DOHH2 (cell line): Measurements from ENCODE around the gene GNPTG.

Source experiments
- H3F3A ChIP-seq: fragments of 200-600 bp; sonication (generic), shearing (Covaris generic); 2 replicates; pipeline ENCODE4 v1.6.0; 2016; ENCODE audit warnings: antibody characterized with exemption, mild to moderate bottlenecking; ENCODE audit not compliant: control insufficient read depth, insufficient read depth
- H3K27ac ChIP-seq: fragments of 200-600 bp; sonication (generic); 2 replicates; pipeline ENCODE4 v1.5.1; 2014; ENCODE audit warnings: low read depth, mild to moderate bottlenecking, low read length, moderate library complexity
- H3K27me3 ChIP-seq: fragments of 200-600 bp; sonication (generic); 2 replicates; pipeline ENCODE4 v1.6.1; 2014; ENCODE audit warnings: mild to moderate bottlenecking, low read length, mixed read lengths; ENCODE audit not compliant: control insufficient read depth
- H3K36me3 ChIP-seq: fragments of 200-600 bp; sonication (generic); 2 replicates; pipeline ENCODE4 v1.6.1; 2014; ENCODE audit warnings: mild to moderate bottlenecking, low read length, moderate library complexity, mixed read lengths; ENCODE audit not compliant: control insufficient read depth
- H3K4me1 ChIP-seq: fragments of 200-600 bp; sonication (generic); 2 replicates; pipeline ENCODE4 v1.6.1; 2014; ENCODE audit warnings: mild to moderate bottlenecking, low read length, mixed read lengths; ENCODE audit not compliant: control insufficient read depth
- H3K4me2 ChIP-seq: fragments of 200-600 bp; sonication (generic); 2 replicates; pipeline ENCODE4 v1.6.0; 2014; ENCODE audit warnings: mild to moderate bottlenecking, low read length, moderate library complexity
- H3K4me3 ChIP-seq: fragments of 200-600 bp; sonication (generic); 2 replicates; pipeline ENCODE4 v1.5.1; 2014; ENCODE audit warnings: mild to moderate bottlenecking, low read length, mixed read lengths
- H3K79me2 ChIP-seq: fragments of 200-600 bp; sonication (generic); 2 replicates; pipeline ENCODE4 v1.6.1; 2014; ENCODE audit warnings: mild to moderate bottlenecking, low read length, mixed read lengths; ENCODE audit not compliant: control insufficient read depth
- H3K9me2 ChIP-seq: fragments of 200-600 bp; sonication (generic); replicated peaks from 2 replicates; pipeline ENCODE4 v1.6.1; 2014; ENCODE audit warnings: mild to moderate bottlenecking, low read length, mixed read lengths; ENCODE audit not compliant: control insufficient read depth
- H3K9me3 ChIP-seq: fragments of 200-600 bp; sonication (generic); 2 replicates; pipeline ENCODE4 v1.6.1; 2014; ENCODE audit warnings: antibody characterized with exemption, low read length, mixed read lengths; ENCODE audit not compliant: control insufficient read depth, insufficient read depth
- H4K20me1 ChIP-seq: fragments of 200-600 bp; sonication (generic); 2 replicates; pipeline ENCODE4 v1.6.0; 2014; ENCODE audit warnings: low read depth, mild to moderate bottlenecking, antibody characterized with exemption, low read length, moderate library complexity; ENCODE audit not compliant: control insufficient read depth, insufficient read depth
- EZH2phosphoT487 ChIP-seq: fragments of 200-600 bp; sonication (generic); IDR thresholded peaks from 2 replicates; pipeline ENCODE4 v1.6.1; 2017; ENCODE audit warnings: borderline replicate concordance, mild to moderate bottlenecking, antibody characterized with exemption, low read length, moderate library complexity, mixed read lengths
- TF ChIP-seq, protein P1 (sequence below): fragments of 200-600 bp; sonication (generic); IDR thresholded peaks from one replicate; pipeline ENCODE4 v1.5.1; 2014; ENCODE audit warnings: antibody characterized with exemption, mild to moderate bottlenecking, low read depth, low read length; ENCODE audit not compliant: poor library complexity, severe bottlenecking

Gene GNPTG

DNA sequence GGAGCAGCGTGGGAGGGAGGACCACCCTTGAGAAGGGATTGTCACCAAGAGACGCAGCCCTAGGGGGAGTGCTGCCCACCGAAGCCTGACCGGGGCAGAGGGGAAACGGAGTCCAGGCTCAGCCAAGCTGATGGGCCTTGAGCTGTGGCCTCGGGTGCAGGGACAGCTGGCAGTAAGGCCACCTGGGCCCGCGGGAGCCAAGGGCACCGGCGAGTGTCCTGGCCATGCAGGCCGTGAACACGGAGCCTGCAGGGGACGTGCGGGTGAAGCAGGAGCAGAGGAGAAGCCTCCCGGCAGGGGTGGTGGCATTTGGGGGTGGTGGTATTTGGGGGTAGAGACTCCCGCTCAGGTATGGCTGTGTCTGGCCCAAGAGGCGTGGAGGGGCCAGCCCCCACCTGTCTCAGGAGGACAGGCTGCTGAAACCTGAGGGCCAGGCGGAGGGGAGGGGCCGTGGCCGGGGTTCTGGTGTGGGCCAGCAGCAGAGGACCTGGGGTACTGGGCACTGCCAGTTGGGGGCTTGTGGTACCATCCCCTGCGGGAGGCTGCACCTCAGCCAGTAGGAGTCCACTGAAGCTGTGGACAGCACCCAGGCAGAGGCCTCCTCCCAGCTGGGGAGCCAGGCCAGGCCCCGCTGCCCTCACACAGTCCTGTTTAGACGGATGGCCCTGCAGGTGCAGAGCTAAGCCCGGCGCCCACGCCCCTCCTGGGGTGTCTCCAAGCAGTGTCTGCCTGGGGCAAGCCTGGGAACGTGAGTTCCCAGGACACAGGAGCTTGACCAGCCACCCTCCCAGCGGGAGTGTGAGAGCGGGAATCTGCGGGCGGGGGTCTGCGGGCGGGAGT is 4.5 kb downstream of the GNPTG start:
- Histone ChIP-seq H3K36me3 (no peaks in the 10 kb centered on the region), H3K27ac (no peak overlapping the region), H4K20me1 (no peaks in the 10 kb centered on the region), H3K9me3 (no peaks in the 10 kb centered on the region), H3K4me2 (no peak overlapping the region), H3K4me3 (no peak overlapping the region), H3K9me2 (no peaks in the 10 kb centered on the region), H3K79me2 (peaks cover 68% of the 10 kb centered on the region), H3K27me3 (no peaks in the 10 kb centered on the region), H3F3A (no peaks in the 10 kb centered on the region), H3K4me1 (peaks cover 5% of the 10 kb centered on the region)
- TF ChIP-seq, protein P1, sequence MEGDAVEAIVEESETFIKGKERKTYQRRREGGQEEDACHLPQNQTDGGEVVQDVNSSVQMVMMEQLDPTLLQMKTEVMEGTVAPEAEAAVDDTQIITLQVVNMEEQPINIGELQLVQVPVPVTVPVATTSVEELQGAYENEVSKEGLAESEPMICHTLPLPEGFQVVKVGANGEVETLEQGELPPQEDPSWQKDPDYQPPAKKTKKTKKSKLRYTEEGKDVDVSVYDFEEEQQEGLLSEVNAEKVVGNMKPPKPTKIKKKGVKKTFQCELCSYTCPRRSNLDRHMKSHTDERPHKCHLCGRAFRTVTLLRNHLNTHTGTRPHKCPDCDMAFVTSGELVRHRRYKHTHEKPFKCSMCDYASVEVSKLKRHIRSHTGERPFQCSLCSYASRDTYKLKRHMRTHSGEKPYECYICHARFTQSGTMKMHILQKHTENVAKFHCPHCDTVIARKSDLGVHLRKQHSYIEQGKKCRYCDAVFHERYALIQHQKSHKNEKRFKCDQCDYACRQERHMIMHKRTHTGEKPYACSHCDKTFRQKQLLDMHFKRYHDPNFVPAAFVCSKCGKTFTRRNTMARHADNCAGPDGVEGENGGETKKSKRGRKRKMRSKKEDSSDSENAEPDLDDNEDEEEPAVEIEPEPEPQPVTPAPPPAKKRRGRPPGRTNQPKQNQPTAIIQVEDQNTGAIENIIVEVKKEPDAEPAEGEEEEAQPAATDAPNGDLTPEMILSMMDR = no peak
- TF ChIP-seq EZH2phosphoT487 = no peak

DNA sequence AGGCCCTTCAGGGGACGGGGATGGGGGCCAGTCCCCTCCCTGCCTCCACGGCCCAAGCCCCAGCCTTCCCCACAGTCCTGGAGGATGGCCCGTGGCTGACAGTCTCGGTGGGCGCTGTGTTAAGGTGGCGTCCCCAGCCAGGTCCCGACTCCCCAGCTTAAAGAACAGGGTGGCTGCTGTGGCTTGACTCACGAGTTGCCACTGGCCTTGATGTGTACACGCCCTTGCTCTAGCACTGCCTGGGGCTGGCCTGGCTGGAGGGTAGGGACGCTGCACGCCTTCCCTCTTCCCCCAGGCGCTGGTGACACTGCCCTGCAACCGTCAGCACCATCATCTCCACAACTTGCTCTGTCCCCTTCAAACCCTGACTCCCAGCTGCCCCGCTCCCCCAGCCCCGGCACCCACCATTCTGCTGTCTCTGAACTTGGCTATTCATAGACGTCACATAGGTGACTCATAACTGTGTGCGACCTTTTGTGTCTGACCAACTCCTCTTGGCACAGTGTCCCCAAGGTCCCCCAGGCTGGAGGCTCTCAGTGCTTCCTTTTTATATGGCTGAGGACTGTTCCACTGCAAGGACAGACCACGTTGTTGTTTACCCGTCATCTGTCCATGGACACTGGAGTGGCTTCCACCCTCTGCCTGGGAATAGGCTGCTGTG is 6.3 kb downstream of the GNPTG start:
- H3K4me3 ChIP-seq = no peak overlapping the region
- H3K4me1 ChIP-seq = no peaks in the 10 kb centered on the region
- no peak overlapping the region for H3K4me2 ChIP-seq
- H3K27ac ChIP-seq = no peak overlapping the region
- TF ChIP-seq EZH2phosphoT487 = no peak
- TF ChIP-seq, protein P1 = no peak
- H3K9me2 ChIP-seq = no peaks in the 10 kb centered on the region
- H3K27me3 ChIP-seq = no peaks in the 10 kb centered on the region
- H3K9me3 ChIP-seq = no peaks in the 10 kb centered on the region
- no peaks in the 10 kb centered on the region for H3F3A ChIP-seq
- H3K36me3 ChIP-seq = peaks cover 7% of the 10 kb centered on the region
- peaks cover 53% of the 10 kb centered on the region for H3K79me2 ChIP-seq
- H4K20me1 ChIP-seq = no peaks in the 10 kb centered on the region

DNA sequence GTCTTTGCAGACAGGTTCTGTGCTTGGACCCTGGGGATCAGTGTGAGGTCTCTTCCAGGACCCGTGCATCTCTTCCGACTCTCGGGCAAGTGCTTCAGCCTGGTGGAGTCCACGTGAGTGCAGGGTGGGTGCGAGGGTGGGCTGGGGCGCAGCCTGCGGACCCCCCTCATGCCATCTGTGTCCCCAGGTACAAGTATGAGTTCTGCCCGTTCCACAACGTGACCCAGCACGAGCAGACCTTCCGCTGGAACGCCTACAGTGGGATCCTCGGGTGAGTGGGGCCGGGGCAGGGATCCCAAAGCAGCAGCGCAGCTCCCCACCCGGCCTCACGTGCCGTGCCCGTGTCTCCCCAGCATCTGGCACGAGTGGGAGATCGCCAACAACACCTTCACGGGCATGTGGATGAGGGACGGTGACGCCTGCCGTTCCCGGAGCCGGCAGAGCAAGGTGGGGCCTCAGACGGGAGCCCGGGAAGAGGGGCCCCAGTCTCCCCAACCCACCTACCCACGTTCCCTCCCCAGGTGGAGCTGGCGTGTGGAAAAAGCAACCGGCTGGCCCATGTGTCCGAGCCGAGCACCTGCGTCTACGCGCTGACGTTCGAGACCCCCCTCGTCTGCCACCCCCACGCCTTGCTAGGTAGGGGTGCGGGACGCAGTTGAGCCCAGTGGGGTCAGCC is 10.1 kb downstream of the GNPTG start:
- Histone ChIP-seq H3K27ac (no peak overlapping the region), H3K9me2 (no peaks in the 10 kb centered on the region), H4K20me1 (no peaks in the 10 kb centered on the region), H3F3A (0 out of 2 replicates have a peak, but pooled peaks cover 3% of the 10 kb centered on the region), H3K36me3 (peaks cover 18% of the 10 kb centered on the region), H3K4me3 (no peak overlapping the region), H3K27me3 (no peaks in the 10 kb centered on the region), H3K79me2 (peaks cover 18% of the 10 kb centered on the region), H3K4me2 (no peak overlapping the region), H3K4me1 (no peaks in the 10 kb centered on the region), H3K9me3 (no peaks in the 10 kb centered on the region)
- TF ChIP-seq, protein P1 = no peak
- TF ChIP-seq EZH2phosphoT487 = no peak
